Smooth muscle cell (in vitro differentiated cells): ENCODE data around the gene ANKRD60. TPM values are rescaled to one million over a fixed set of nuclear protein-coding genes. Genes with fewer than 3 reads are reported as not detected.

Experiments used
- DNase-seq: peaks from one replicate; lab custom pipeline; 2025; ENCODE audit not compliant: unreplicated experiment; lab: John Stamatoyannopoulos, UW
- H2AFZ ChIP-seq: fragments of 200-600 bp; sonication (generic); 2 replicates; pipeline ENCODE4 v1.6.0; 2016; ENCODE audit warnings: antibody characterized with exemption, low read depth, mild to moderate bottlenecking
- H3F3A ChIP-seq: fragments of 200-600 bp; sonication (generic); 2 replicates; pipeline ENCODE4 v1.6.0; 2017; ENCODE audit warnings: antibody characterized with exemption, low read depth
- H3K27ac ChIP-seq: fragments of 200-600 bp; sonication (generic); 2 replicates; pipeline ENCODE4 v1.5.1; 2016; ENCODE audit warnings: low read depth, mild to moderate bottlenecking
- H3K27me3 ChIP-seq: fragments of 200-600 bp; sonication (generic); 2 replicates; pipeline ENCODE4 v1.6.1; 2016; ENCODE audit warnings: low read depth, mild to moderate bottlenecking
- H3K36me3 ChIP-seq: fragments of 200-600 bp; sonication (generic); 2 replicates; pipeline ENCODE4 v1.5.1; 2016; ENCODE audit warnings: low read depth
- H3K4me1 ChIP-seq: fragments of 200-600 bp; sonication (generic); 2 replicates; pipeline ENCODE4 v1.5.1; 2016; ENCODE audit warnings: low read depth
- H3K4me2 ChIP-seq: fragments of 200-600 bp; sonication (generic); 2 replicates; pipeline ENCODE4 v1.6.0; 2016; ENCODE audit warnings: mild to moderate bottlenecking
- H3K4me3 ChIP-seq: fragments of 200-600 bp; sonication (generic); 2 replicates; pipeline ENCODE4 v1.5.1; 2016; ENCODE audit warnings: mild to moderate bottlenecking
- H3K79me2 ChIP-seq: fragments of 200-600 bp; sonication (generic); 2 replicates; pipeline ENCODE4 v1.6.0; 2016; ENCODE audit warnings: low read depth, mild to moderate bottlenecking
- H3K9ac ChIP-seq: fragments of 200-600 bp; sonication (generic); 2 replicates; pipeline ENCODE4 v1.6.0; 2016; ENCODE audit warnings: low read depth
- H3K9me3 ChIP-seq: fragments of 200-600 bp; sonication (generic); replicated peaks from 2 replicates; pipeline ENCODE4 v1.5.1; 2016; ENCODE audit warnings: low read depth
- H4K20me1 ChIP-seq: fragments of 200-600 bp; sonication (generic); 2 replicates; pipeline ENCODE4 v1.6.0; 2016; ENCODE audit warnings: low read depth
- CTCF ChIP-seq: fragments of 200-600 bp; sonication (generic); IDR thresholded peaks from 2 replicates; pipeline ENCODE4 v1.5.1; 2017; ENCODE audit warnings: borderline replicate concordance, mild to moderate bottlenecking, antibody characterized with exemption; ENCODE audit not compliant: insufficient read depth, poor library complexity, severe bottlenecking
- WGBS: methylation state at CpG from one replicate; pipeline ENCODE4 v1.1.7; 2016; ENCODE audit warnings: low lambda C conversion rate; 5-methylcytosine and 5-hydroxymethylcytosine counted together
- polyA plus RNA-seq: library from polyadenylated mRNA; unstranded; fragments of >200 nt; fragmentation: Nextera tagmentation; extraction: Ambion mirVana; gene quantifications from 2 replicates; pipeline ENCODE4 v1.2.1, GENCODE V29; 2016
- total RNA-seq: library from RNA; depleted of rRNA; stranded (reverse); fragments of >200 nt; gene quantifications from 2 replicates; pipeline ENCODE4 v1.2.3, GENCODE V29; 2014

Gene ANKRD60
- total and polyA plus RNA-seq, 2 experiments from 2014 or later, result not detected

GRCh38 chr20:58233393-58233792 is 4.9 kb upstream of the ANKRD60 start:
- Histone ChIP-seq H3K27me3 (peaks cover 27% of the 10 kb centered on the region), H3K9me3 (no peaks in the 10 kb centered on the region), H2AFZ (no peak overlapping the region), H3K9ac (no peak overlapping the region), H4K20me1 (no peaks in the 10 kb centered on the region), H3F3A (peaks cover 6% of the 10 kb centered on the region), H3K4me1 (peaks cover 17% of the 10 kb centered on the region), H3K4me2 (no peak overlapping the region), H3K4me3 (no peak overlapping the region), H3K79me2 (no peaks in the 10 kb centered on the region), H3K27ac (no peak overlapping the region), H3K36me3 (no peaks in the 10 kb centered on the region)
- TF ChIP-seq CTCF, result no peak
- WGBS, result 96% methylated on average over 8 of the region's 8 CpGs
- no peak for DNase-seq

GRCh38 chr20:58231683-58232082 is 3.2 kb upstream of the ANKRD60 start:
- no peak for DNase-seq
- H3K27me3 ChIP-seq, result peaks cover 41% of the 10 kb centered on the region

GRCh38 chr20:58229198-58229798 is 845 bp upstream of the ANKRD60 start:
- H4K20me1 ChIP-seq, result no peaks in the 10 kb centered on the region
- no peaks in the 10 kb centered on the region for H3K9me3 ChIP-seq
- H2AFZ ChIP-seq, result no peak overlapping the region
- H3K4me3 ChIP-seq, result peak overlapping the region; percentile 47
- TF ChIP-seq CTCF, result no peak
- peak overlapping the region; percentile 51 for H3K27ac ChIP-seq
- no peaks in the 10 kb centered on the region for H3F3A ChIP-seq
- peaks cover 11% of the 10 kb centered on the region for H3K4me1 ChIP-seq
- WGBS, result 13% methylated on average over 14 of the region's 14 CpGs
- H3K79me2 ChIP-seq, result no peaks in the 10 kb centered on the region
- DNase-seq, result no peak
- no peaks in the 10 kb centered on the region for H3K36me3 ChIP-seq
- peaks cover 41% of the 10 kb centered on the region for H3K27me3 ChIP-seq
- peak overlapping the region; percentile 60 for H3K9ac ChIP-seq
- H3K4me2 ChIP-seq, result peak overlapping the region; percentile 84

More at GRCh38 chr20:58231683-58232082, 3.2 kb upstream of the ANKRD60 start:
- no peak overlapping the region for H3K4me3 ChIP-seq
- H3K9me3 ChIP-seq, result no peaks in the 10 kb centered on the region
- no peaks in the 10 kb centered on the region for H3K36me3 ChIP-seq
- H3F3A ChIP-seq, result no peaks in the 10 kb centered on the region
- H3K27ac ChIP-seq, result no peak overlapping the region
- no peaks in the 10 kb centered on the region for H4K20me1 ChIP-seq
- no peak overlapping the region for H3K4me2 ChIP-seq
- no peak overlapping the region for H2AFZ ChIP-seq
- no peak for TF ChIP-seq CTCF
- WGBS, result 83% methylated on average over 6 of the region's 6 CpGs
- H3K9ac ChIP-seq, result no peak overlapping the region
- peaks cover 17% of the 10 kb centered on the region for H3K4me1 ChIP-seq
- H3K79me2 ChIP-seq, result no peaks in the 10 kb centered on the region

- H3K4me2 ChIP-seq, result peak overlapping the region; percentile 84
- peak overlapping the region; percentile 67 for H3K9ac ChIP-seq
Measured at GRCh38 chr20:58228103-58228483, 360 bp downstream of the ANKRD60 start.

More at GRCh38 chr20:58228103-58228483, 360 bp downstream of the ANKRD60 start:
- no peaks in the 10 kb centered on the region for H3F3A ChIP-seq
- H4K20me1 ChIP-seq, result no peaks in the 10 kb centered on the region
- WGBS, result 16% methylated on average over 22 of the region's 29 CpGs
- H2AFZ ChIP-seq, result no peak overlapping the region
- no peaks in the 10 kb centered on the region for H3K79me2 ChIP-seq
- no peaks in the 10 kb centered on the region for H3K36me3 ChIP-seq
- no peak for DNase-seq
- peak overlapping the region; percentile 47 for H3K4me3 ChIP-seq
- peaks cover 41% of the 10 kb centered on the region for H3K27me3 ChIP-seq
- peaks cover 11% of the 10 kb centered on the region for H3K4me1 ChIP-seq
- no peak for TF ChIP-seq CTCF
- H3K27ac ChIP-seq, result no peak overlapping the region
- H3K9me3 ChIP-seq, result no peaks in the 10 kb centered on the region
